ENCODE data around the gene MICB. TPM values are rescaled to one million over a fixed set of nuclear protein-coding genes. Genes with fewer than 3 reads are reported as not detected.
"Not testable (repeated sequence)": the region's sequence is repeated elsewhere in the genome, so short reads cannot be mapped to it uniquely, and the experiment has no call there.

MICB gene
- 4.8 TPM for polyA plus RNA-seq (2013, experiment 1 of 2; ENCODE audit: insufficient read length)
- polyA plus RNA-seq (2013, experiment 2 of 2; ENCODE audit: insufficient read length): 5.7 TPM

GRCh38 chr6:31497531-31498476 lies at the start of gene MICB:
Gene MICB (plus strand): TSS chr6:31498145. CDS start chr6:31498194, 49 bp downstream.
- peak; percentile 55 for DNase-seq

GRCh38 chr6:31450751-31451150 lies 47.2 kb upstream of the MICB start:
- no peak for DNase-seq

- DNase-seq: no peak
Observed at GRCh38 chr6:31452859-31453258, 45.1 kb upstream of the MICB start.

- no peak for DNase-seq
Observed at GRCh38 chr6:31453259-31453658, 44.7 kb upstream of the MICB start.

- DNase-seq: not testable (repeated sequence)
Observed at GRCh38 chr6:31459864-31460263, 38.1 kb upstream of the MICB start.

- DNase-seq: no peak
Observed at GRCh38 chr6:31460361-31461025, 37.5 kb upstream of the MICB start.

GRCh38 chr6:31462026-31462963 lies 35.6 kb upstream of the MICB start:
- DNase-seq: no peak

GRCh38 chr6:31462964-31463870 lies 34.7 kb upstream of the MICB start:
- DNase-seq: peak; percentile 35

- DNase-seq: no peak
Observed at GRCh38 chr6:31464252-31465184, 33.4 kb upstream of the MICB start.

GRCh38 chr6:31465185-31465536 lies 32.8 kb upstream of the MICB start:
- no peak for DNase-seq

GRCh38 chr6:31465718-31466117 lies 32.2 kb upstream of the MICB start:
- DNase-seq: no peak

GRCh38 chr6:31466466-31466865 lies 31.5 kb upstream of the MICB start:
- DNase-seq: no peak

GRCh38 chr6:31467151-31467550 lies 30.8 kb upstream of the MICB start:
- DNase-seq: no peak

GRCh38 chr6:31468311-31468710 lies 29.6 kb upstream of the MICB start:
- DNase-seq: no peak

GRCh38 chr6:31470801-31471200 lies 27.1 kb upstream of the MICB start:
- DNase-seq: no peak

- no peak for DNase-seq
Observed at GRCh38 chr6:31471711-31472110, 26.2 kb upstream of the MICB start.

- no peak for DNase-seq
Observed at GRCh38 chr6:31472259-31472658, 25.7 kb upstream of the MICB start.

- no peak for DNase-seq
Observed at GRCh38 chr6:31473244-31473643, 24.7 kb upstream of the MICB start.

- DNase-seq: peak; percentile 14
Observed at GRCh38 chr6:31473780-31474761, 23.9 kb upstream of the MICB start.
